A673 (cell line): Measurements from ENCODE around the gene TRIM8.

Experiments
- EZH2 ChIP-seq: fragments of 200-600 bp; sonication (generic); IDR thresholded peaks from 2 replicates; pipeline ENCODE4 v1.6.1; 2017; ENCODE audit warnings: borderline replicate concordance, low read depth, mild to moderate bottlenecking, mixed read lengths, antibody characterized with exemption, low read length; ENCODE audit not compliant: poor library complexity, severe bottlenecking
- TF ChIP-seq, protein P1 (sequence below): fragments of 300-800, 200-600 bp; sonication (generic); conservative IDR thresholded peaks from 2 replicates; pipeline ENCODE4 v1.5.1; 2017; ENCODE audit warnings: low read depth, mild to moderate bottlenecking, antibody characterized with exemption, low read length, moderate library complexity, mixed read lengths

DNA sequence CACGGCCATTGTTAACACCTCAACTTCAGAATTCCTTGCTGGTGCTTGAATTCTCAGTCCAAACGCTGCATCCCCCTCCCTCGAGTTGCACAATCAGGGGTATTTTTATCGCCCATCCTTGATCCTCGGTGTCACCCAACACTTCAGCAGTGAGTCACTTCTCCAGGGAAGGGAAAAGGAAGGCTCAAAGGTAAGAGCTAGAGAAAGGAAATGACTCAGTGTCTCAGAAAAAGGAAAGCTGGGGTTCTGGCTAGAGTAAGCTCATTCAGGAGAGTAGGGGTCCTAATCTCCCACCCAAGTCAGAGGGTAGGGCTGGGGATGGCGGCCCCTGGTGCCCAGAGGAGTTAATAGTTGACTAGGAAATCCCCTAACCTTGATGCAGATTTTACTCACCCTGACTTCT lies 39.8 kb upstream of the TRIM8 start:
- TF ChIP-seq, protein P1, sequence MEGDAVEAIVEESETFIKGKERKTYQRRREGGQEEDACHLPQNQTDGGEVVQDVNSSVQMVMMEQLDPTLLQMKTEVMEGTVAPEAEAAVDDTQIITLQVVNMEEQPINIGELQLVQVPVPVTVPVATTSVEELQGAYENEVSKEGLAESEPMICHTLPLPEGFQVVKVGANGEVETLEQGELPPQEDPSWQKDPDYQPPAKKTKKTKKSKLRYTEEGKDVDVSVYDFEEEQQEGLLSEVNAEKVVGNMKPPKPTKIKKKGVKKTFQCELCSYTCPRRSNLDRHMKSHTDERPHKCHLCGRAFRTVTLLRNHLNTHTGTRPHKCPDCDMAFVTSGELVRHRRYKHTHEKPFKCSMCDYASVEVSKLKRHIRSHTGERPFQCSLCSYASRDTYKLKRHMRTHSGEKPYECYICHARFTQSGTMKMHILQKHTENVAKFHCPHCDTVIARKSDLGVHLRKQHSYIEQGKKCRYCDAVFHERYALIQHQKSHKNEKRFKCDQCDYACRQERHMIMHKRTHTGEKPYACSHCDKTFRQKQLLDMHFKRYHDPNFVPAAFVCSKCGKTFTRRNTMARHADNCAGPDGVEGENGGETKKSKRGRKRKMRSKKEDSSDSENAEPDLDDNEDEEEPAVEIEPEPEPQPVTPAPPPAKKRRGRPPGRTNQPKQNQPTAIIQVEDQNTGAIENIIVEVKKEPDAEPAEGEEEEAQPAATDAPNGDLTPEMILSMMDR = no peak
- no peak for TF ChIP-seq EZH2
